ENCODE measurements around the gene LCOR.

DNA sequence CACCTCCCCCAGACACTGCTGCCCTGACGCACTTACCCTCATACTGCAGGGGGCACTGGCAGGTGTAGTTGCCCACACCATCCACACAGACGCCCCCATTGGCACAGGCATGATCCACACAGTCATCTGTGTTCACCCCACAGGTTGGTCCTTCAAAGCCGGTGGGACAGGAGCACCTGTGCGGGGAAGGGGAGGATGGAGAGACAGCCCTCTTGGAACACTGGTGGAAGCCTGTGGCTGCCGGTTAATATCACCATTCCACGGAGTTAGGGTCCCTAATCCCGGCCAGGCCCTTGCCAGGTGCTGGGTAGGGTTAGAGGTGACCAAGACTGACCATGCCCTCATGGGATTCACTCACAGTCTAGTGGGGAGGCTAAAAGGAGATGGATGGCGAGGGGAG is 181.9 kb downstream of the LCOR start:
- no peak for TF ChIP-seq CTCF (IDR thresholded peaks at IDR 0.05)
- TF ChIP-seq EZH2 (IDR thresholded peaks at IDR 0.05), result no peak
- TF ChIP-seq EZH2phosphoT487 (IDR thresholded peaks at IDR 0.05), result no peak

Data from neural progenitor cell (in vitro differentiated cells).